ENCODE results near the gene DCHS1. TPM values are rescaled to one million over a fixed set of nuclear protein-coding genes. Genes with fewer than 3 reads are reported as not detected.
A peak's percentile ranks its signal among the peaks of the same experiment; 100 is the strongest.

The DCHS1 gene
- total RNA-seq, 2 donors from 2014 or later, result 0.73 to 1.6 TPM

DNA sequence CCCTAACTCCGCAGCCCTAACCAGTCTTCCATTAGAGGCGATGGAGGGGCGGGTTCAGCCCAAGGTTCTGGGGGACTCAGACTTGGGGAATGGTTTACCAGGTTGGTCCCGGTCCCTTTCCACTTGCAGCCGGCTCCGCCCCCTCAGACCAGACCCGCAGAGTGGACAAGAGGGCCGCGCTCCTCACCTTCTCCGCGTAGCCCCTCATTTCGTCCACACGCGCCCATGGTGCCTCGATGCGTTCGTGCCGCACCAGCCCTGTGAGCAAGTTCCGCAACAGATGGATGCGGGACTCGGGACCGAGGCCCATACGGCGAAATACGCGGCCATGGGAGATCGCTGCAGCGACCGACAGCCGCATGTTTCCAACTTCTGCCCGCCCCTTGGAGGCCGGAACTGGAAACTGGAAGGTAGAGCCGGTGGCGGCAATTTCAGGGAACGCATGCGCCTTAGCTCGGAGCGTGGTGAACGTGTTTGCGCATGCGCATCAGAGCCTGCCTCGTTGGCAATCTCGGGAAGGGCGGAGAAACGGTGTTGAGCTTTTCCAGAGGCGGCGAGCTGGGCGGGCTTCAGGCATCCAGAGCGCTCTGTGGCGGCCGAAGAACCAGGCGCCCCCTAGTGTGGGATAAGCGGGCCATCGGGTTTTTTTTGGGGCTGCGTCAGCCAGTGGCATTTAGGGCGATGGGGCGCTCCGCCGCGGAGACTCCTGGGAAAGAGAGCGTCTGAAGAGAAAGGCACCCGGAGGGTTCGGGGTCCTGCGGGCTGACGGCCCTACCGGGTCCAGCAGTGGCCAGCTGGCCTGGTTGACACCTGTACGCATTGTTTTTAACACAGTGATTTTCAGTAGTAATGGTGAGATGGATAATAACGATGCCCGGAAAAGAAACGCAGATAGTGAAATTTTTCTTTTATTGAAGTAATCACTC lies 27.6 kb upstream of the DCHS1 start, which contains the start of gene MRPL17:
MRPL17 (minus strand) TSS at position 405 of the 926 bp plus-strand sequence; CDS start at position 361, 44 bp downstream.
- ATAC-seq, result peak; percentile 96 to 98
- peaks cover 10% of the 10 kb centered on the region for H3K36me3 Mint-ChIP-seq
- peak within 1 kb of the TSS; percentile 94 to 98 for H3K27ac Mint-ChIP-seq
- H3K4me3 Mint-ChIP-seq, result peak within 1 kb of the TSS; percentile 97
- DNase-seq (ENCODE audit: low spot score), result peak; percentile 100
- H3K27me3 Mint-ChIP-seq, result no peaks in the 10 kb centered on the region
- H3K4me1 Mint-ChIP-seq (ENCODE audit: low read depth in 2 of 2), result peaks cover 18 to 37% of the 10 kb centered on the region in 2 donors
- H3K9me3 Mint-ChIP-seq, result no peaks in the 10 kb centered on the region

DNA sequence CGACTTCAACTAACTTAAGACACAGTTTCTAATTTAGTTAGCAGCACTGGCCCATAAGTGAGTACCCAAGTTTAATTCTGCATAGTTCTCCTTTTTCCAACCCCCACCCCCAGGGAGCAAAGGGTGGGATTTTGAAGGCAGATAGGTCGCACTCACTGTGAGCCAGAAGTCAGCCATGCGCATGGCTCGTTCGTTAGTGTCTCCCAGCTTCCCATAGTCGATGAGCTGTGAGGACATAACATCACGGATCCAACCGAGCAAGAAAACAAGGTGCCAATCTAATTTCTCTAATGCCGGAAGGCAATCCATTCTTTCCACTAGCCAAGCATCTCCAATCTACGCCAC lies 27.0 kb upstream of the DCHS1 start:
- Mint-ChIP-seq H3K9me3 (no peaks in the 10 kb centered on the region), H3K27me3 (no peaks in the 10 kb centered on the region), H3K36me3 (peaks cover 10% of the 10 kb centered on the region)

DNA sequence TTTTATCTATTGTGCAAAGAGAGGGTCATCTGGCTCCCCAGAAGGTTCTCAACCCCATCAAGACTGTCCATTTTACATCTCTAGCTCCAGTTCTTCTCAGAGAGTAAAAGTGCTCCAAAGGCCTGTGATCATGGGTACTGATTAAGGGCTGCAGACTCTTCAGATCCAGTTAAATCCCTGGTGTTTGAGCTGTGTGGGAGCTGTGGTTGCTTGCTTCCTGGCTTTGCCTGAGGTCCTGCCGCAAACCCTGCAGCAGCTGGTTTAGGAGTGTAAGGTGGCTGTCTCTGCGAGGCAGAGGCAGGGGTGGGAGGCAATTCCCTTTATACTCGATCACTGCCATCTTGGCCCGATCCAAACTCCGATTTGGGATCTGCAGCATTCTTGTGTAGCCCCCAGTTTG lies 26.3 kb upstream of the DCHS1 start:
- DNase-seq (ENCODE audit: low spot score), result no peak
- Mint-ChIP-seq H3K36me3 (peaks cover 10% of the 10 kb centered on the region), H3K9me3 (no peaks in the 10 kb centered on the region), H3K27ac (peak overlapping the region; percentile 94 to 98), H3K27me3 (no peaks in the 10 kb centered on the region), H3K4me3 (peak overlapping the region; percentile 97), H3K4me1 (ENCODE audit: low read depth in 2 of 2) (peaks cover 18 to 37% of the 10 kb centered on the region in 2 donors)
- no peak for ATAC-seq

More for the DNA sequence above, 27.0 kb upstream of the DCHS1 start:
- Mint-ChIP-seq H3K4me1 (ENCODE audit: low read depth in 2 of 2) (peaks cover 18 to 37% of the 10 kb centered on the region in 2 donors), H3K4me3 (peak overlapping the region; percentile 97), H3K27ac (peak overlapping the region; percentile 94 to 98)
- ATAC-seq (peak in 1 of 2 donors; percentile 1), DNase-seq (ENCODE audit: low spot score) (no peak)

DNA sequence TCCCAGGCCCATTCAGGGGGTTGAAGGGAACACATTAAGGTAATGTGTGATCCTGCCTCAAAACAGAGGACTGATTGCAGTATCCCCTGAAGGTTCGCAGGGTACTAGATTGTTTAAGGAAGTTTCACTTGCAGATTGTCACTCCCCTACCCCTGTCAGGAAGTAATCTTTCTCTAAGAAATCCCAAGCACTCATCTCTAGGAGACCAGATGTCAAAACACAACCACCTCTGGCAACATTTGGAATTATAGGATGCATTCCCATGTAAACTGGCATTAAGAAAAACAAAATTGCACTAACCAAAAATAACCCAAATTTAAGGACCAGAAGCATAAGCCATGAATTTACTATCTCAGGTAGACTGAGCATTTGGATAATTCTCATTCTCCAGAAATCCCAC lies 25.9 kb upstream of the DCHS1 start:
- Mint-ChIP-seq H3K27ac (peak overlapping the region; percentile 56 to 98), H3K9me3 (no peaks in the 10 kb centered on the region), H3K27me3 (no peaks in the 10 kb centered on the region), H3K4me1 (ENCODE audit: low read depth in 2 of 2) (peaks cover 18 to 37% of the 10 kb centered on the region in 2 donors), H3K36me3 (peaks cover 10% of the 10 kb centered on the region), H3K4me3 (peak overlapping the region; percentile 97)
- no peak for ATAC-seq
- DNase-seq (ENCODE audit: low spot score), result no peak

DNA sequence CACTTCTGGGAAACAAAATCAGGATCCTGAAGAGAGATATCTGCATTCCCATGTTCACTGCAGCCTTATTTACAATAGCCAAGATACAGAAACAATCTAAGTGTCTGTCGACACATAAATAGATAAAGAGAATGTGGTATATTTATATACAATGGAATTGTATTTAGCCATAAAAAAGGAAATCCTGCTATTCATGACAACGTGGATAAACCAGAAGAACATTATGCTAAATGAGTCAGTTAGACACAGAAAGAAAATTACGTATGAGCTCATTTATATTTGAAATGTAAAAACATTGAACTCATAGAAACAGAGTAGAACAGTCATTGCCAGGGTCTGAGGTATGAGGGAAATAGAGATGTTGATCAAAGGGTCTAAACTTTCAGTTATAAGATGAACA lies 21.4 kb upstream of the DCHS1 start:
- Mint-ChIP-seq H3K36me3 (peaks cover 10% of the 10 kb centered on the region), H3K9me3 (no peaks in the 10 kb centered on the region), H3K4me3 (no peak overlapping the region), H3K4me1 (ENCODE audit: low read depth in 2 of 2) (peaks cover 24 to 32% of the 10 kb centered on the region in 2 donors), H3K27ac (no peak overlapping the region), H3K27me3 (peaks cover 0 to 3% of the 10 kb centered on the region in 2 donors)
- DNase-seq (ENCODE audit: low spot score), result no peak
- no peak for ATAC-seq

DNA sequence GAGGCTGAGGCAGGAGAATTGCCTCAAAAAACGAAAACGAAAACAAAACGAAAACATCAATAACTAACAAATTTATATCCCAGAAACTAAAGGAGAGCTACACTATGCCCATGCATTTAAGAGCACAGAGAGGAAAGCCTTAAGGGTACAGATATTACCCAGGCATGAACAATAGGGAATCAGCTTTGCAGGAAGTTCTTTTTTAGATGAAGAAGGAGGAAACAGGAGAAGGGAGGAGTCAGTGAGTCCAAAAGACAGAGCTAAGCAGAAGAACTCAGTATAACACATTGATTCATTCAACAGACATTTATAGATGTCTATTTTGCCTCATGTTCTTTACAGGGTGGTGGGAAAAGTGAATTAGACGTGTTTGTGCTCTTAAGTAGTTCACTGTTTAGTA lies 19.3 kb upstream of the DCHS1 start:
- H3K4me3 Mint-ChIP-seq, result no peak overlapping the region
- H3K9me3 Mint-ChIP-seq, result no peaks in the 10 kb centered on the region
- H3K27me3 Mint-ChIP-seq, result peaks cover 0 to 9% of the 10 kb centered on the region in 2 donors
- H3K27ac Mint-ChIP-seq, result no peak overlapping the region
- no peak for ATAC-seq
- no peak for DNase-seq (ENCODE audit: low spot score)
- H3K4me1 Mint-ChIP-seq (ENCODE audit: low read depth in 2 of 2), result peaks cover 22 to 25% of the 10 kb centered on the region in 2 donors
- peaks cover 6% of the 10 kb centered on the region for H3K36me3 Mint-ChIP-seq

DNA sequence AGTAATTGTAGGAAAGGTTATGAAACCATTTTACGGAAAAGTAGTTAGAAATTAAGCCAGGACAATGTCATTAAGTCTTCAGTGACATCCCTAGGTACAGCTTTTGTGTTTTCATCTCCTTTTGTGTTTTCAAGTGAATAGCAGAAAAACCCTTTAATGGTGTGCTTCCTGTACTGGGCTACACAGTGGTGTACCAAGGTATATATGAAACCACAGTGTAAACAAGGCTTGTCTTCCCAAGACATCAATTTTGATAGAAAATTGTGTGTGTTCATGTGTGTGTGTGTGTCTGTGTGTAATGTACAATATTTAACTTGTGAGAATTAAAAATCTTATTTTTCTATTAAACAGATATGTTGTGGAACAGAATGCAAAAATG lies 18.6 kb upstream of the DCHS1 start:
- Mint-ChIP-seq H3K27me3 (peaks cover 0 to 9% of the 10 kb centered on the region in 2 donors), H3K36me3 (peaks cover 4% of the 10 kb centered on the region), H3K4me3 (no peak overlapping the region), H3K27ac (peak overlapping the region in 1 of 2 donors; percentile 5), H3K4me1 (ENCODE audit: low read depth in 2 of 2) (peaks cover 18 to 25% of the 10 kb centered on the region in 2 donors), H3K9me3 (no peaks in the 10 kb centered on the region)
- ATAC-seq, result no peak
- DNase-seq (ENCODE audit: low spot score), result no peak

DNA sequence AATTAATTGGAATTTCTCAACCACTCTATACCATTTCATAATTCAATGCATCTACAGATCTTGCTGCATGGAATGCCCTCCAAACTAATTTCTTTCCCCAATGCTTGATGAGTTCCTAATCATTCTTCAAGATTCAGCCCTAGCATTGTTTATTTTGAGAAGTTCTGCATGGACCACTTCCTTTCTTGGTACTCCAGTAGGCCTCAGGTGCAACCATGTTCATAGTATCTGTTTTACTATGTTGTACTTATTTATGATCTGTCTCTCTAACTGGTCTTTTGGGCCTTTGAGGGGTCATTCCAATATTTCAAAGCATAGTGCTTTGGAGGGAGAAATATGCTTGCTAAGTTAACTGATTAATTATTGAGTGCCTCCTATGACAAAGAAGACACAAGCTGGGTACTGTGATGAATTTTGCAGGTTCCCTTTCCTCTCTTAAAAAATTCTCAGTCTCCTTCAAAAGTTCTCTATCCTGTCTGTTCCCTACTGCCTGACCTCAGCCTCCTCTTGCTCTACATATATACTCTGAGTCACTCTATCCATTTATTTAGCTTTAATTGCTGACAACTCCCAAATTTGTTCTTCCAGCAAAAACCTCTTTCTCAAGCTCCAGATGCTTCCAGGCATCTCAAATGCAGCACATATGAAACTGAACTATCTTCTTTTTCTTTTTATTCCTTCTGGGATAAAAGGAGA lies 18.1 kb upstream of the DCHS1 start:
- Mint-ChIP-seq H3K4me3 (no peak overlapping the region), H3K9me3 (no peaks in the 10 kb centered on the region), H3K27ac (peak overlapping the region in 1 of 2 donors; percentile 5), H3K36me3 (no peaks in the 10 kb centered on the region), H3K27me3 (peaks cover 0 to 9% of the 10 kb centered on the region in 2 donors), H3K4me1 (ENCODE audit: low read depth in 2 of 2) (peaks cover 15 to 25% of the 10 kb centered on the region in 2 donors)
- ATAC-seq (no peak), DNase-seq (ENCODE audit: low spot score) (no peak)

DNA sequence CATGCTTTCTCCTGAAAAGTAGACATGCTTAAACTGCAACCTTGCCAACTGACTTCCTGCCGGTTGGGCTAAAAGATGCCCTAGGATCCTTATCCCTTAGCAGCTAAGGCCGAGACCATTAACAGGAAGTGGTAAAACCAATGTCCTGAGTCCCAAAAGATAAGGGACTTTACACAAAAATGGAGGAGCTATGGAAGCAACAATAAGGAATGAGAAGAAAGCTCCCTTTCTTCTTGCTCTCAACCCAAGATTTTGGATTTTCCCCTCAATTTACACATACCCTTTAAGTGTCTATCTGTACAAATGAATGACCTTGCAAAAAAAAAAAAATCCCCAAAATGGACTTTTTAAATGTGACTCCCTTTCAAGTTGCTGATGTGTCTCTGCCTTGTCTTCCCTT lies 16.4 kb upstream of the DCHS1 start:
- Mint-ChIP-seq H3K4me3 (no peak overlapping the region), H3K9me3 (no peaks in the 10 kb centered on the region), H3K27ac (no peak overlapping the region), H3K4me1 (ENCODE audit: low read depth in 2 of 2) (peaks cover 25 to 32% of the 10 kb centered on the region in 2 donors), H3K36me3 (no peaks in the 10 kb centered on the region), H3K27me3 (peaks cover 0 to 9% of the 10 kb centered on the region in 2 donors)
- ATAC-seq (no peak), DNase-seq (ENCODE audit: low spot score) (no peak)

DNA sequence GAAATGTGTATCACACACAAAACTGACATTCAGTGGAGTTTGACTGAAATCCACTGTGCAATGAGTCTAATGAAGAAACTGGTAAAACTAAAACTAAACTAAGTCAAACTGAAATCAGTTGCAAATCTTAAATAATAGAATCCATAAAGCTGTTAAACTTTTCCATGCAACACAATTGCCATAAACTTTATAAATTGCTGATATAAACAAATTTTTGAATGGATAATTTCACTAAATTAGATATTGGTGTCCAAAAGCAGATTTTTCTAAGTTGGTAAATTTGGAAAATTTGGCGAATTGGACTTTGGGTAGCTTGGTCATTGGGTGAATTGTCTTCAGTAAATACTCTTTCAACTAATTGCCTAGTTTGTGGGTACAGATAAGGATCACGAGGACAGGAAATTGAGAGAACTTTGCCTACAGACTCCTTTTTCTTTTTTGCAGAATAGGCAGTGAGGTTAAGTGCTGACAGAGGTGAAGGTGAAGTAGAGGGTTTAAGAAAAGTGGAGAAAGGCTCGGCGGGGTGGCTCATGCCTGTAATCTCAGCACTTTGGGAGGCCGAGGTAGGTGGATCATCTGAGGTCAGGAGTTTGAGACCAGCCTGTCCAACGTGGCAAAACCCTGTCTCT lies 14.7 kb upstream of the DCHS1 start:
- Mint-ChIP-seq H3K4me1 (ENCODE audit: low read depth in 2 of 2) (peaks cover 32 to 39% of the 10 kb centered on the region in 2 donors), H3K27ac (no peak overlapping the region), H3K36me3 (no peaks in the 10 kb centered on the region), H3K9me3 (no peaks in the 10 kb centered on the region), H3K4me3 (no peak overlapping the region), H3K27me3 (peaks cover 0 to 9% of the 10 kb centered on the region in 2 donors)
- DNase-seq (ENCODE audit: low spot score) (no peak), ATAC-seq (no peak)

DNA sequence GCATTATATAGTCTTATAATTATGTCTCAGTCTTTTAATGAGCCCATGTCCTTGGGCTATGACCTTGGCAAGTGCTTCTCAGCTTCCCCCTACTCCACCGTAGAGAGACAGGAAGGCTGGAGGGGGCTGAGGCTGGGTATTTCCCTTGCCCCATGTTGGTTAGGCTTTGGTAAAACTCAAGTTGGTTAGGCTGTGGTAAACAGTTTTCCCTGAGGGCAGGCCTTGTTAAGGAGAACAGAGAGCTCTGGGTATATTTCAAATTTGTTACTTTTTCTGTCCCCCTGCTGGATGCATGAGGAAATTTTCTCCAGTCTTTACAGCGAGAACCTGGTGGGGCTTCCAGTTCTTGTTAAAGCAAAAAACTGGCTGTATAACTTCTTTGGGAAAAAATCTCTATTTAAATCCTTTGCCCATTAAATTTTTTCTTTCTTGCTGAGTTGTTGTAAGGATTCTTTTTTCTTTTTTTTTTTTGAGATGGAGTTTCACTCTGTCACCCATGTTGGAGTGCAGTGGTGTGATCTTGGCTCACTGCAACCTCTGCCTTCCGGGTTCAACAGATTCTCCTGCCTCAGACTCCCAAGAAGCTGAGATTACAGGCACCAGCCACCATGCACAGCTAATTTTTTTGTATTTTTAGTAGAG lies 12.2 kb upstream of the DCHS1 start:
- DNase-seq (ENCODE audit: low spot score) (peak; percentile 72), ATAC-seq (peak; percentile 86 to 92)
- Mint-ChIP-seq H3K9me3 (no peaks in the 10 kb centered on the region), H3K27me3 (peaks cover 0 to 6% of the 10 kb centered on the region in 2 donors), H3K4me1 (ENCODE audit: low read depth in 2 of 2) (peaks cover 27 to 29% of the 10 kb centered on the region in 2 donors), H3K36me3 (no peaks in the 10 kb centered on the region), H3K4me3 (no peak overlapping the region), H3K27ac (peak overlapping the region; percentile 32 to 62)

DNA sequence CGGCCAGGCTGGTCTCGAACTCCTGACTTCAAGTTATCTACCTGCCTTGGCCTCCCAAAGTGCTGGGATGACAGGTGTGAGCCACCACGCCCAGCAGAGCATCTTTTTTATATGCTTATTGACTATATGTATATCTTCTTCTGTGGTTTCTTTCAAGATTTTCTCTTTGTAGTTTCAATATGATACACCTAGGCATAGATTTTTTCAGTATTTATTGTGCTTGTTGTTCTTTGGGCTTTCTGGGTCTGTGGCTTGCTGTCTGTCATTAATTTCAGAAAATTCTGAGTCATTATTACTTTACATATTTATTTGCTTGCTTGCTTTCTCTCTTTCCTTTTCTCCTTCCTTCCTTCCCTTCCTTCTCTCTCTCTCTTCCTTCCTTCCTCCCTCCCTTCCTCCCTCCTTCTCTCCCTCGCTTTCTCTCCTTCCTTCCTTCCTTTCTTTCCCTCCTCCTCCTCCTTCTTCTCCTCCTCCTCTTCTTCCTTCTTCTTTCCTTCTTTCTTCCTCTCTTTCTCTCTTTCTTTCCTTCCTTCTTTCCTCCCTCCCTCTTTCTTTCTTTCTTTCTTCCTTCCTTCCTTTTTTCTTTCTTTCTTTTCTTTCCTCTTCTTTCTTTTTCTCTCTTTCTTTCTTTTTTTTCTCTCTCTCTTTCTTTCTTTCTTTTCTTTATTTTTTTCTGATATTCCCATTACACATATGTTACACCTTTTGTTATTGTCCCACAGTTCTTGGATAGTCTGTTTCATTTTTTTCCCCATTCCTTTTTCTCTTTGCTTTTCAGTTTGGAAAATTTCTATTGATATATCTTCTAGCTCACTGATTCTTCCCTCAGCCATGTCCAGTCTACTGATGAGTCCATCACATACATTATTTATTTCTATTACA lies 10.9 kb upstream of the DCHS1 start:
- Mint-ChIP-seq H3K4me3 (no peak overlapping the region), H3K9me3 (no peaks in the 10 kb centered on the region), H3K27me3 (peaks cover 0 to 6% of the 10 kb centered on the region in 2 donors), H3K36me3 (no peaks in the 10 kb centered on the region), H3K4me1 (ENCODE audit: low read depth in 2 of 2) (peaks cover 22% of the 10 kb centered on the region in 2 donors), H3K27ac (peak overlapping the region; percentile 32 to 62)
- ATAC-seq (peak in 1 of 2 donors; percentile 44), DNase-seq (ENCODE audit: low spot score) (no peak)
